HEK293T (cell line): ENCODE data around the gene CCDC158.
A peak's percentile ranks its signal among the peaks of the same experiment; 100 is the strongest.

ENCODE experiments used
- CTCF ChIA-PET: fragments of 350-600 bp; formaldehyde crosslinking; extraction: SDS; loops from one replicate; lab custom pipeline; 2021; ENCODE audit warnings: antibody characterized with exemption, inconsistent platforms; lab: Yijun Ruan, JAX
- POLR2A ChIA-PET: fragments of 350-600 bp; formaldehyde crosslinking; extraction: SDS; loops from one replicate; lab custom pipeline; 2020; ENCODE audit warnings: antibody characterized with exemption, inconsistent platforms; lab: Yijun Ruan, JAX
- DNase-seq: peaks from one replicate; pipeline ENCODE4 v3.0.0; 2012; ENCODE audit warnings: mixed read lengths; ENCODE audit errors: extremely low spot score
- ARNT ChIP-seq: fragments of 450-650 bp; IDR thresholded peaks from 2 replicates; pipeline ENCODE4 v1.6.1; 2017; ENCODE audit warnings: mild to moderate bottlenecking
- BHLHE40 ChIP-seq: fragments of 450-650 bp; IDR thresholded peaks from 2 replicates; pipeline ENCODE4 v1.6.1; 2016; ENCODE audit warnings: mild to moderate bottlenecking, moderate library complexity, borderline replicate concordance
- CTBP1 ChIP-seq: fragments of 450-650 bp; IDR thresholded peaks from 2 replicates; pipeline ENCODE4 v1.6.1; 2016; ENCODE audit warnings: borderline replicate concordance
- ELF4 ChIP-seq: fragments of 450-650 bp; IDR thresholded peaks from 2 replicates; pipeline ENCODE4 v1.6.1; 2017; ENCODE audit warnings: antibody characterized with exemption
- FOXA1 ChIP-seq: fragments of 450-650 bp; IDR thresholded peaks from 2 replicates; pipeline ENCODE4 v1.6.1; 2016; ENCODE audit warnings: mild to moderate bottlenecking
- FOXK2 ChIP-seq: fragments of 450-650 bp; IDR thresholded peaks from 2 replicates; pipeline ENCODE4 v1.6.1; 2016; ENCODE audit warnings: mild to moderate bottlenecking
- FOXM1 ChIP-seq: fragments of 450-650 bp; IDR thresholded peaks from 2 replicates; pipeline ENCODE4 v1.6.1; 2017; ENCODE audit warnings: mild to moderate bottlenecking, borderline replicate concordance
- HDGF ChIP-seq: fragments of 450-650 bp; IDR thresholded peaks from 2 replicates; pipeline ENCODE4 v1.6.1; 2017; ENCODE audit warnings: antibody characterized with exemption, borderline replicate concordance
- L3MBTL2 ChIP-seq: fragments of 450-650 bp; conservative IDR thresholded peaks from 2 replicates; pipeline ENCODE4 v1.6.1; 2016; ENCODE audit warnings: mild to moderate bottlenecking
- LEF1 ChIP-seq: fragments of 450-650 bp; IDR thresholded peaks from 2 replicates; pipeline ENCODE4 v1.6.1; 2017; ENCODE audit warnings: mild to moderate bottlenecking, borderline replicate concordance
- NFRKB ChIP-seq: fragments of 450-650 bp; IDR thresholded peaks from 2 replicates; pipeline ENCODE4 v1.6.1; 2016; ENCODE audit warnings: mild to moderate bottlenecking, moderate library complexity
- PKNOX1 ChIP-seq: fragments of 450-650 bp; IDR thresholded peaks from 2 replicates; pipeline ENCODE4 v1.6.1; 2016
- SP1 ChIP-seq: fragments of 450-650 bp; IDR thresholded peaks from 2 replicates; pipeline ENCODE4 v1.6.1; 2017
- SUZ12 ChIP-seq: fragments of 450-650 bp; IDR thresholded peaks from 2 replicates; pipeline ENCODE4 v1.6.1; 2016; ENCODE audit warnings: mild to moderate bottlenecking
- TARDBP ChIP-seq: fragments of 450-650 bp; IDR thresholded peaks from 2 replicates; pipeline ENCODE4 v1.6.1; 2016
- ZNF384 ChIP-seq: fragments of 450-650 bp; IDR thresholded peaks from 2 replicates; pipeline ENCODE4 v1.6.1; 2016

Gene CCDC158

GRCh38 chr4:76312457-76312856, 108.5 kb downstream of the CCDC158 start:
- ChIA-PET CTCF (no interaction called here), POLR2A (no interaction called here)
- no peak for DNase-seq

GRCh38 chr4:76311896-76312331, 109.0 kb downstream of the CCDC158 start:
- no peak for DNase-seq
- POLR2A ChIA-PET: no interaction called here
- TF ChIP-seq PKNOX1 (0 out of 2 replicates have a peak, but pooled peaks have one; percentile 17), NFRKB (no peak)
- CTCF ChIA-PET: no interaction called here

More at GRCh38 chr4:76312457-76312856, 108.5 kb downstream of the CCDC158 start:
- no peak for TF ChIP-seq FOXK2
- TF ChIP-seq FOXA1: no peak
- TF ChIP-seq ARNT: no peak
- TF ChIP-seq PKNOX1: no peak
- no peak for TF ChIP-seq FOXM1
- no peak for TF ChIP-seq BHLHE40
- TF ChIP-seq L3MBTL2: no peak
- no peak for TF ChIP-seq HDGF
- no peak for TF ChIP-seq ZNF384
- no peak for TF ChIP-seq TARDBP
- no peak for TF ChIP-seq LEF1
- TF ChIP-seq ELF4: no peak
- TF ChIP-seq CTBP1: no peak
- TF ChIP-seq NFRKB: no peak
- TF ChIP-seq SP1: no peak
- no peak for TF ChIP-seq SUZ12

- POLR2A ChIA-PET: no interaction called here
- TF ChIP-seq FOXA1 (no peak), SP1 (no peak), LEF1 (no peak), ZNF384 (no peak), FOXK2 (no peak), NFRKB (no peak), BHLHE40 (no peak), TARDBP (no peak), FOXM1 (no peak), L3MBTL2 (no peak)
- DNase-seq: no peak
- CTCF ChIA-PET: no interaction called here
Measured at GRCh38 chr4:76310683-76311082, 110.3 kb downstream of the CCDC158 start.

GRCh38 chr4:76309939-76310550, 110.9 kb downstream of the CCDC158 start:
- POLR2A ChIA-PET: no interaction called here
- TF ChIP-seq ELF4 (no peak), SUZ12 (no peak), BHLHE40 (no peak), ARNT (no peak), NFRKB (no peak), FOXA1 (no peak), SP1 (no peak), HDGF (no peak), FOXM1 (no peak), LEF1 (no peak)

GRCh38 chr4:76308548-76308947, 112.4 kb downstream of the CCDC158 start:
- TF ChIP-seq FOXM1 (no peak), HDGF (no peak), SUZ12 (no peak), ARNT (no peak), PKNOX1 (no peak), CTBP1 (no peak)
- POLR2A ChIA-PET: interaction anchor here (3.5 kb wide), 1 partner anchor 69 kb away, joined by 25 read pairs; no protein-coding TSS in a partner anchor
- no peak for DNase-seq
- CTCF ChIA-PET: interaction anchor here (3.4 kb wide), 1 partner anchor 129 kb away, joined by 10 read pairs; no protein-coding TSS in a partner anchor

More at GRCh38 chr4:76309939-76310550, 110.9 kb downstream of the CCDC158 start:
- CTCF ChIA-PET: no interaction called here
- DNase-seq: no peak

- DNase-seq: no peak
- ChIA-PET CTCF (interaction anchor here (0.6 to 3.4 kb wide), 3 partner anchors 46 to 128 kb away, joined by 3 to 20 read pairs (median 10); no protein-coding TSS in a partner anchor), POLR2A (interaction anchor here (0.7 to 3.5 kb wide), 7 partner anchors 11 to 94 kb away, joined by 3 to 25 read pairs (median 5); partner anchors contain the start of gene SCARB2)
- TF ChIP-seq LEF1 (no peak), FOXK2 (no peak), PKNOX1 (no peak), ZNF384 (no peak)
Measured at GRCh38 chr4:76307660-76308014, 113.3 kb downstream of the CCDC158 start.
